GM18951 (cell line): ENCODE measurements around the gene ZNF454.

Experiments
- POLR2A ChIP-seq: IDR thresholded peaks from 4 replicates; pipeline ENCODE4 v1.6.1; 2011; ENCODE audit warnings: mild to moderate bottlenecking; ENCODE audit not compliant: insufficient read length, insufficient read depth; ENCODE audit errors: extremely low read depth
- in situ Hi-C: fragments of 300-500 bp; cut with MboI; formaldehyde crosslinking; loops from one replicate; pipeline ENCODE4 v1.12.0; 2022; ENCODE audit warnings: low sequenced_read_pairs, mixed read lengths, inconsistent platforms; ENCODE audit not compliant: unreplicated experiment

ZNF454 gene

DNA sequence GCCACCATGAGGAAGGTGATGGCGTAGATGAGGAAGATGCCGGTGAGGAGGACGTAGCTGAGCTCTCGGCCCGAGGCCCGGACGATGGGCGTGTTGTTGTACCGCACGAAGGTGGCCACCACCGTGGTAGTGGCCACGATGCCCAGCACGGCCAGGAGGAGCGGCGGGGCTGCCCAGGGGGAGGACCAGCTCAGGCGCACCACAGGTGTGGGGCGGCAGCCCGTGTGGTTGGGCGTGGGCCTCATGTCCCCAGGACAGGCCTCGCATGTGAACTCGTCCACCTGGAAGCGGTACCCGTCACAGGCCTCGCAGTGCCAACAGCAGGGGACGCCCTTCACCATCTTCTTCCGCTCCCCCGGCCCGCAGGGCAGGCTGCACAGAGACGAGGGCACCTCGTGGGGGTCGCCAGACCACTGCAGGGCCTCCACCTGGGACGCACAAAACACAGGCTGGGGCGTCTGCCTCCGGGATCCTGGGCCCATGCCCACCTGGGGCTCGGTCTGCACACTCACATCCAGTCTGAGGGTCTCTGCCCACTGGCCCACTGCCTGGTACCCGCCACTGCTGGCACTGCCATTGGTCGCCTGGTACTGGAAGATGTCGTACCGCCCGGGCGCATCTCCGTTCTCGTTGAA lies 45.4 kb downstream of the ZNF454 start:
- TF ChIP-seq POLR2A, result no peak
- in situ Hi-C loops, result no loop called here

DNA sequence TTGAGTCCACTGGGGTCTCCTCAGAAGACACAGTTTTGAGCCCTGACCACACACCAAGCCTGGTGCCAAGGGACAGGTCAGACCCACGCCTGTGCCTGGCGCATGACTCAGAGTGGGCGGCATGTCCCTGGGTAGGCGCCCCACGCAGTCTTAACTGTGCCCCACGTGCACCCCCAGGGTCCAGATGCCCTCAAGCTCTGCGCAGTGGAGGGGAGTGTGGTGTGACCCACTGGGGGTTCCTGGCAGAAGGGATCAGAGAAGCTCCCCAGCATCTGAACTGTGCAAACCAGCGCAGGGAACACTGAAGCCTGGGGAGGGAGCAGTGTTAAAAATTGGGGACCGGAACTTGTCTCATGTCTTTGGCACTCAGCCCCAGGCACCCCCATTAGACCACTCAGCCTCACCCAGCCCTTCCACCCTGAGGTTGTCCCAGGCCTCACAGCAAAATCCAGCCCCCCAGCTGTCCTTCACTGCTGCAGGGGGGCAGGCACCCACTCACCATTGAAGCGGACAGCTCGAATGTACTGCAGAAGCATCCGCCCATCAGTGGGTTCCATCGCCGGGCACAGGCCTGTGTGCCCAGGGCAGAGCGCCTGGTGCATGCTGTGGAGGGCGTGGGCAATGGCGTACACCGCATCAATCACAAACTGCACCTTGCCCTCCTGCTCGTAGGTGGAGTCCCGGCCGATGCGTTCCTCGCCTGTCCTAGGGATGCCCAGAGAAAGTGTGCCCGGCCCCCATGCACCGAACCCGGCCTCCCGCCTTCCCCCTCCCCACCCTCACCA lies 47.6 kb downstream of the ZNF454 start:
- no peak for TF ChIP-seq POLR2A
- in situ Hi-C loops, result no loop called here

DNA sequence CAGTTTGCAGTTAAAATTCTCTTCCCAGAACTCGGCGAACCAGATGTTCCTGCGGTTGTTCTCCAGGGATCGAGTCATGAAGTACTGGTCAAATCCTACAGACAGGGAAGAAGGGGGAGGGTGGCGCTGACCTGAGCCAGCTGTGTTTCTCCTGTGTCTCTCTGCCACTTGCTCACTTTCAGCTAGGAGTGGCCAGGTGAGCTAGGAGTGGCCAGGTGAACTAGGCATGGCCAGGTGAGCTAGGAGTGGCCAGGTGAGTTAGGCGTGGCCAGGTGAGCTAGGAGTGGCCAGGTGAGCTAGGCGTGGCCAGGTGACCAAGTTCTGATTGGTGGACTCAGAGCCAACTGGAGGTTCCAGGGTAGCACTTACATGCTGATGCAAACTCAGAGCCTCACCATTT lies 48.3 kb downstream of the ZNF454 start:
- no peak for TF ChIP-seq POLR2A

DNA sequence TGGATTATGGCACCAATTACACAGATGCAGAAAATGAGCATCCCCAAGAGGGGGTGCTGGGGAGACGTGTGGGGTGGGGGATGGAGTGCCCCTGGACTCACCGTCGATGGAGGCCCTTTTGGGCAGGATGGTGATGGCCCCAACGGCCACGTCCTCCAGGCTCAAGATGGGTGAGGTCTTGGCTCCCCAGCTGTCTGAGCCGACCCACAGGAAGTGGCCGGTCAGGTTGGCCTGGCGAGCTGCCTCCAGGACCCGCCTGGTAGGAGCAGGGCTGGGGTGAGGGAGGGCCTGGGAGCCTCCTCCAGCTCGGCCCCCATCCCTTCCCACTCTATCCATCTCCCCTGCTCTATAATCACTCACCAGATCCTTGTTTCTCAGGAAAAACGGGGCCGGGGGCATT lies 49.5 kb downstream of the ZNF454 start:
- in situ Hi-C loops, result no loop called here
- TF ChIP-seq POLR2A, result no peak

More for the DNA sequence above, 48.3 kb downstream of the ZNF454 start:
- in situ Hi-C loops, result no loop called here

GRCh38 chr5:178991190-178992145 lies 50.5 kb downstream of the ZNF454 start:
- TF ChIP-seq POLR2A, result no peak
- in situ Hi-C loops, result no loop called here

DNA sequence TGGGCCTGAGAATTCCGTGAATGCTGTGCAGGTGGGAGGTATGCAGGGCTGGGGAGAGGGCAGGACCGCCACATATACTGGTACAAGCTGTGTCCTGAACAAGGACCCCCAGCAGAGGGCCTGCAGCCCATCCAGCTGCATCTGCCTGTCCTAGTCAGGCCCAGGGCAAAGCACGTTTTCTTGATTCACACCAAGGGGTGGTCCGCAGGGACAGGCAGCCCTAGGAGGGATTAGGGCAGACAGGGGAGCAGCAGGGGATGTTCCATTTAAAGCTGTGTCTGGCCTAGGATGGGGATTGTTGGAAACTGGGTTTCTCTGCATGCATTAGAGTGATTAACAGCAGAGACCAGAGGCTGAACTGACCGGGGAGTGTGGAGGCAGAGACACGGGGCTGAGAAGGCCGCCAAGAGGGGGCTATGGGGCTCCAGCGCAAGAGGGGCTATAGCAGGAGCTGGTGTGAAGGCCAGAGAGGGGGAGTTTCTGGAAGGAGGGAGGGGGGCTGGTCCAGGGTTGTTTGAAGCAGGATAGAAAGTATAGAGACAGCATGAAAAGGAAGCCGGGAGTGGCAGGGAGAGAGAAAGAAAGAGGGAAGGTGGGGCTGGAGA lies 51.4 kb downstream of the ZNF454 start:
- in situ Hi-C loops, result no loop called here
- TF ChIP-seq POLR2A, result no peak

DNA sequence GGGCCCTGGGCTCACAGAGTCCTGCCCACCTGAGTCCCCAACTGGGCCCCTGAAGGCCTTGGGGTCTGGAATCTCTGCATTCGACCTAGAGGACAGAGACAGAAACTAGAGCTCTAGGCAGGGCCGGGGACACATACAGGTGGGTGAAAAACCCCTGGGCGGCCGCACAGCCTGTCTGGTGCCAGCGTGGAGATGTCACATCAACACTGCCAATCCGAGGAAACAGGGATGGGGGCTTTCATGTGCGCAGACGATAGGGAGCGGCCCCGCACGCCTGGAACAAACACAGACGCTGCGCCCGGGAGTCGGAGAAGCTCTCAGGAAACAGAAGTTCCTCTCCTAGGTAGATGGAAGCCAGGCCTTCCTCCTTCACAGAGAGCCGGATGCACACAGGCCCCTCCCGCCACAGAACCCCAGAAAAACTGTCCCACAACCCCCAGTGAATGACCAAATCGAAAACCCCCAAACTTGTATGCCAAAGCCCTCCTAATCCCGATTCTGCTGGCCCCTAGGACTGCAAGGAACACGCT lies 52.3 kb downstream of the ZNF454 start:
- in situ Hi-C loops, result no loop called here
- TF ChIP-seq POLR2A, result no peak

GRCh38 chr5:178993955-178994579 lies 53.1 kb downstream of the ZNF454 start:
- in situ Hi-C loops, result no loop called here
- no peak for TF ChIP-seq POLR2A

DNA sequence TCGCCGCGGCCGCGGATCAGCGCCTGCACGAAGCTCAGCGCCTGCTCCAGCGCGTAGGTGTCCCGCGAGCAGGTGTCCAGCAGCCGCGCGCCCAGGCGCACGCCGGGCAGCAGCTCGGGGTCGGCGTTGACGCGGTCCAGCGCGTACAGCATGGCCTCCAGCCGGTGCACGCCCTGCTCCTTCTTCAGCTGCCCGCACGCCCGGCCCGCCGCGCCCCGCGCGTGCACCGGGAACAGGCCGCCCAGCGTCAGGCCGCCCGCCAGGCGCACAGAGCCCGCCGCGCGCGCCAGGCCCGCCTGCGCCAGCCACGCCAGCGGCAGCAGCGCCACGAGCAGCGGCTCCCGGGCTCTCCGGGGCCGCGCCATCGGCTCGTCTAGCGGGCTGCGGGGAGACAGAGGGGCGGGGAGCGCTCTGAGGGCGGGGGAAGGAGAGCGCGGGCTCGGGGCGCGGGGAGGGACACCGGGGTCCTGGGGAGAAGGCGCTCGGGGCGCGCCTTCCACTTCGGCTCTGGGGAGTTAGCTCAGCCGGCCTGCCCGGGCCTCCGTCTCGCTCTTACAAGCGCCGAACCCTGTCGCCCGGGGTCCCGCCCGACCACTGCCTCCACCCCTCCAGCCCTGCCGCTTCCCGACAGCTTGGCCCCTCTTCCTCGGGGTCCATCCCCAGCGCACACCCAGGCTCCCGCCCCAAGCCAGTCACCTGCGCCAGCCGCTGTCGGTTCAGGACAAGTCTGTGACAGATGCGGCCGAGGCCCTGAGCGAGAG lies 53.8 kb downstream of the ZNF454 start, which contains the start of gene GRM6:
Gene GRM6, minus strand, starts transcription at position 741 of the 761 bp plus-strand sequence. Its CDS starts 376 bp downstream, at position 365.
- in situ Hi-C loops, result no loop called here

DNA sequence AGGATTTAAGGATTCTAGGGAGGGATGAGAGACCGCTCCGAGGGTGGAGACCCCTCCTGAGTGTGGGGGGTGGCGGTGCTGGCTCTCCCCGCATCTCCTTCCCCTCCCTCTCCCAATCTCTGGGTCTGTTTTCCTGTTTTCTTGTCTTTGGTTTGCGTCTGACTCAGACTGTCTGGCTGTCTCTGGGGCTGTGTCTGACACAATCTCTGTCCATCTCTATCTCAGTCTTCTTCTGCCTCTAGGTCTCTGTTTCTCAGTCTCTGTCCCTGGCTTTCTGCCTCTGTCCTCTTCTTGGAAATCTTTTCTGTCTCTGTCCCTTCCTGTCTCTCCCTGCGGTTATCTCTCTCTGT lies 54.3 kb downstream of the ZNF454 start:
- TF ChIP-seq POLR2A, result no peak
- in situ Hi-C loops, result no loop called here

More for the DNA sequence above, 53.8 kb downstream of the ZNF454 start, which contains the start of gene GRM6:
- TF ChIP-seq POLR2A, result no peak

DNA sequence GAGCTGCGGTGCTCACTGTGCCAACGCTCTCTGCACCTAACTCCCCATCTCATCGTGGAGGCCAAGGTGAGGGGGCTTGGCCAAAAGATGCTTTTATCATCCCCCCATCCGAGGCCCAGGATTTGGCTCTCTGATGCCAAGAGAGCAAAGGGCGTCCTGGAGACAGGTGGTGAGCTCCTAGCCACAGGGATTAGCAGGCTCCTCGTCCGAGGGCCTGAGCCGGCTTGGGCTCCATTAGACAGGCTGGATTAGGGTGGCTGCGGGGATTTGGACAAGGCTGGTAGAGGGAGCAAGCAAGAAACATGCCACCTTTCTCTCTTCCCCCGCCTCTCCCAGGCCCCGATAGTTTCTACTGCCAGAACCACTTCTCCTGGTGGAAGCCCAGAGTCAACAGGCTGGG lies 55.2 kb downstream of the ZNF454 start:
- TF ChIP-seq POLR2A, result no peak
- in situ Hi-C loops, result no loop called here

DNA sequence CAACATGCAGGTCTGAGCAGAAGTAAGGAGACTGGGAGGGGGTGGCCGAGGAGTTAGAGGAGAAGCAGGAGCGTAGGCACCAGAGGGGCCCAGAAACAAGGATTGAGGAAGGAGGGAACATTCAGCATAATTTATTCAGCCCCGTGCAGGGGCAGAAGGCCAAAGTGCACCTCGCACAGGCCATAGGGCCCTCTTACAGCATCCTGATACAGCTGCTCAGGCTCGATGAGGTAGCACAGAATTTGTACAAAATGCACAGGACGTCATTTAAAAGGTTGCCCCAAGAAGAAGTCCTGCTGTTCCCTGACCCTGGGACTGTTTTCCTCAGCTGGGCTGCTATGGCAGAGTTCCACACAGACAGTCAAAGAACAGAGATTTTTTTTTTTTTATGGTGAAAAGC lies 56.2 kb downstream of the ZNF454 start:
- in situ Hi-C loops, result no loop called here
- no peak for TF ChIP-seq POLR2A

- in situ Hi-C loops, result no loop called here
- no peak for TF ChIP-seq POLR2A
Observed at GRCh38 chr5:178998441-178998840, 57.4 kb downstream of the ZNF454 start.
